Suprapubic skin (tissue), 3 donors: ENCODE data around the gene CHMP3.

Experiments
- POLR2A ChIP-seq, 2 donors: fragments of 450-650 bp; IDR thresholded peaks; one replicate each; pipeline ENCODE4 v1.6.1; 2017; ENCODE audit warnings: antibody characterized with exemption in 2 of 2, mild to moderate bottlenecking in 2 of 2, moderate library complexity in 2 of 2
- TF ChIP-seq, protein P1 (sequence below), 2 donors: fragments of 200-600 bp in 1 of 2; fragments of 450-650 bp in 1 of 2; sonication (generic) in 1 of 2; IDR thresholded peaks; one replicate each; pipeline ENCODE4 v1.5.1; 2016 to 2019; ENCODE audit warnings: antibody characterized with exemption in 2 of 2, mild to moderate bottlenecking in 1 of 2, moderate library complexity in 1 of 2

DNA sequence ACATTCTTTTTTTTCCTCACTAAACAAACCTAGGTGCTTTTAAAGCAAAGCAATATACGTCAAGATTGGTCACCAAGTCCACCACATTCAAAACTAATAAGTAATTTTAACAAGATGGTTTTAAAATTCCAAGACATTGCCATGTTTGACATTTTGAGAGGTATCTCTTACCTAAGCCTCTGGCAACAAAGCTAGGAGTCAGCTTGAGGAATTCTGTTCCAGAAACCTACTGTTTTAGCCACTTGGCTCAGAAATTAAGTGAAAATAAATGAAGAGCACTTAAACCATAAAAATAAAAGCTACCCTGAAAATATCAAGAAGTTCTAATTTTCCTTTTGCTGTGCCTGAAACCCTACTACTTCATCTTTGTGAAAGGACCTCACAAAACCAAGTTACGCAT is 30.0 kb upstream of the CHMP3 start:
- TF ChIP-seq, protein P1, sequence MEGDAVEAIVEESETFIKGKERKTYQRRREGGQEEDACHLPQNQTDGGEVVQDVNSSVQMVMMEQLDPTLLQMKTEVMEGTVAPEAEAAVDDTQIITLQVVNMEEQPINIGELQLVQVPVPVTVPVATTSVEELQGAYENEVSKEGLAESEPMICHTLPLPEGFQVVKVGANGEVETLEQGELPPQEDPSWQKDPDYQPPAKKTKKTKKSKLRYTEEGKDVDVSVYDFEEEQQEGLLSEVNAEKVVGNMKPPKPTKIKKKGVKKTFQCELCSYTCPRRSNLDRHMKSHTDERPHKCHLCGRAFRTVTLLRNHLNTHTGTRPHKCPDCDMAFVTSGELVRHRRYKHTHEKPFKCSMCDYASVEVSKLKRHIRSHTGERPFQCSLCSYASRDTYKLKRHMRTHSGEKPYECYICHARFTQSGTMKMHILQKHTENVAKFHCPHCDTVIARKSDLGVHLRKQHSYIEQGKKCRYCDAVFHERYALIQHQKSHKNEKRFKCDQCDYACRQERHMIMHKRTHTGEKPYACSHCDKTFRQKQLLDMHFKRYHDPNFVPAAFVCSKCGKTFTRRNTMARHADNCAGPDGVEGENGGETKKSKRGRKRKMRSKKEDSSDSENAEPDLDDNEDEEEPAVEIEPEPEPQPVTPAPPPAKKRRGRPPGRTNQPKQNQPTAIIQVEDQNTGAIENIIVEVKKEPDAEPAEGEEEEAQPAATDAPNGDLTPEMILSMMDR (IDR thresholded peaks at IDR 0.05) = no peak
- TF ChIP-seq POLR2A (IDR thresholded peaks at IDR 0.05) = no peak
